ENCODE data around the gene ERCC6L2.

Gene ERCC6L2

DNA sequence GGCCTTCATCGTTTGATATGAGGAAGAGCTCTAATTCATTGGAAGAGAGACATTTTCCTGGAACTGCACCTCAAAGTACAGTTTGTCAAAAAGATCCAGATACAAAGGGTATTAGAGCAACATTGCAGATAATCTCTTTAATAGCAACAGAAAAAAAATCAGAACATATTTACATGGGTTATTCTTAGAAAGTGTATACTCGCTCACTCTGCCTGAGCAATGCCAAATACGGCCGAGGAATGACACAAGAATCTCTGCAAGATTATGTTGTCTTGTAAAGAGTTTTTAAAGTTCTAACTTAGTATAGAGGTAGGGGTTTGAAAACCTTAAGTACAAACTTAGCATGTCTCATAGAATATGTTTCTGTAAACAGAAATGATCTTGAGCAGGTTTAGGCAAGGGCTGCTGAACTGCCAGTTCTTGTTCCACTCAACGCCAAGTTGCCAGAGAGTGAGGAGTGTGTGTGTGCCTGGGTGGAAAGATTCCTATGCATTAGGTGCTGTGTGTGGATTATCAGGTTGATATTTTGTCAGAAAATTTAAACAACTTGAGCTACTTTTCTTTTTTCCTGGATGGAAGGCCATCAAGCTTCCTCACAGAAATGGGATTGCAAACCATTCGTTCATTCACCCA lies 41.8 kb upstream of the ERCC6L2 start:
- no peak overlapping the region for H3K4me3 ChIP-seq (ENCODE audit: low read depth, low read length)
- no peak for DNase-seq (ENCODE audit: low read depth)
- TF ChIP-seq, protein P1, sequence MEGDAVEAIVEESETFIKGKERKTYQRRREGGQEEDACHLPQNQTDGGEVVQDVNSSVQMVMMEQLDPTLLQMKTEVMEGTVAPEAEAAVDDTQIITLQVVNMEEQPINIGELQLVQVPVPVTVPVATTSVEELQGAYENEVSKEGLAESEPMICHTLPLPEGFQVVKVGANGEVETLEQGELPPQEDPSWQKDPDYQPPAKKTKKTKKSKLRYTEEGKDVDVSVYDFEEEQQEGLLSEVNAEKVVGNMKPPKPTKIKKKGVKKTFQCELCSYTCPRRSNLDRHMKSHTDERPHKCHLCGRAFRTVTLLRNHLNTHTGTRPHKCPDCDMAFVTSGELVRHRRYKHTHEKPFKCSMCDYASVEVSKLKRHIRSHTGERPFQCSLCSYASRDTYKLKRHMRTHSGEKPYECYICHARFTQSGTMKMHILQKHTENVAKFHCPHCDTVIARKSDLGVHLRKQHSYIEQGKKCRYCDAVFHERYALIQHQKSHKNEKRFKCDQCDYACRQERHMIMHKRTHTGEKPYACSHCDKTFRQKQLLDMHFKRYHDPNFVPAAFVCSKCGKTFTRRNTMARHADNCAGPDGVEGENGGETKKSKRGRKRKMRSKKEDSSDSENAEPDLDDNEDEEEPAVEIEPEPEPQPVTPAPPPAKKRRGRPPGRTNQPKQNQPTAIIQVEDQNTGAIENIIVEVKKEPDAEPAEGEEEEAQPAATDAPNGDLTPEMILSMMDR (IDR thresholded peaks at IDR 0.05; ENCODE audit: low read depth, low read length): no peak
- TF ChIP-seq MYC (IDR thresholded peaks at IDR 0.05; ENCODE audit: low read depth, low read length): no peak
- TF ChIP-seq, protein P2, sequence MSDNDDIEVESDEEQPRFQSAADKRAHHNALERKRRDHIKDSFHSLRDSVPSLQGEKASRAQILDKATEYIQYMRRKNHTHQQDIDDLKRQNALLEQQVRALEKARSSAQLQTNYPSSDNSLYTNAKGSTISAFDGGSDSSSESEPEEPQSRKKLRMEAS (IDR thresholded peaks at IDR 0.05; ENCODE audit: low read depth, low read length): no peak
- no peak for TF ChIP-seq POLR2A (IDR thresholded peaks at IDR 0.05; ENCODE audit: extremely low read depth, insufficient read length)

DNA sequence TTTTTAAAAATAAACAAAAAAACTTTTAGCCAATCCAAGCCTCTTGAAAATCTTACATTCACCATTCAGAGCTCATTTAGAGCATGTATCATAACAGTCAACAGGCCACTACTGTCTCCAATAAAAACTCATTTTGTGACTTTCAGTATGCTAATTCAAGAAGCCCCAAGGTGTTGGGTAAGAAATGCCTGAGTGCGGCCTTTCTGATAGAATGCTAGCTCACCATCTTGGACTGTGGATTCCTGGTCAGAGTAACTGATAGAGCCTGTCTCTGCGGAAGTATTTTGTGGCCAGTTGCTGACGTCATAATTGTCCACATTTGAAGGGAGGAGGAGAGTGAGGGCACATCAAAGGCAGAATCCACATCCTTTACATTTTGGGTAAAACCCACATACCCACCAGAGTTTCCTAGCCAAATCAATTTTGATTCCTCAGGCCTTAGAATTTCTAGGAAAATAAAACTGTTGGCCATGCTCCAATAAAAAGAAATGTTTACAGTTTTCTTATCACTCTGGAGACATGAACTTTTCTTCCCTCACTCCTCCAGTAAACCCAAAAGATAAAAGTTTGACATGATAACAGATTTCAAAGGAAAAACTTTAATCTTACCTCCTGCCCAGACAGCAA lies 41.1 kb upstream of the ERCC6L2 start:
- no peak overlapping the region for H3K4me3 ChIP-seq (ENCODE audit: low read depth, low read length)
- no peak for DNase-seq (ENCODE audit: low read depth)
- TF ChIP-seq, protein P1 (IDR thresholded peaks at IDR 0.05; ENCODE audit: low read depth, low read length): no peak
- TF ChIP-seq, protein P2 (IDR thresholded peaks at IDR 0.05; ENCODE audit: low read depth, low read length): no peak
- TF ChIP-seq MYC (IDR thresholded peaks at IDR 0.05; ENCODE audit: low read depth, low read length) (no peak), POLR2A (IDR thresholded peaks at IDR 0.05; ENCODE audit: extremely low read depth, insufficient read length) (no peak)

DNA sequence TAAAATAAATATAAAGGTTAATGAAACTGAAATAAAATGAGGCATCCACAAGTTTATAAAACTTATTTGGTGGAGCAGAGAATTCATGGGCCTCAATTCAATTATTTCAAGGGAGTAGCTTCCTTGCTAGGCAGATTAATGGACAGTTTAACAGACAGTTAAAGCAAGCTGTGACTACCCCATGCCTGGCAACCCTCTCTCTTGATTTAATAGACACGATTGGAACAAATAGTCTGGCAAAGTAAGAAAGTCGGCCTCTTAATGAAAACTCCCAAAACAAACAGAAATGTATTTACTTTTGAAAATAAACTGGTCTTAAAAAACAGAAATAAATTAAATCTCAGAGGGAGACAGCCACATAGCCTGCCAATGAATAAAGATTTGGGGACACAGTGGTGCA lies 40.1 kb upstream of the ERCC6L2 start:
- DNase-seq (ENCODE audit: low read depth): no peak
- TF ChIP-seq POLR2A (IDR thresholded peaks at IDR 0.05; ENCODE audit: extremely low read depth, insufficient read length) (no peak), MYC (IDR thresholded peaks at IDR 0.05; ENCODE audit: low read depth, low read length) (no peak)
- TF ChIP-seq, protein P1 (IDR thresholded peaks at IDR 0.05; ENCODE audit: low read depth, low read length): no peak
- TF ChIP-seq, protein P2 (IDR thresholded peaks at IDR 0.05; ENCODE audit: low read depth, low read length): no peak

DNA sequence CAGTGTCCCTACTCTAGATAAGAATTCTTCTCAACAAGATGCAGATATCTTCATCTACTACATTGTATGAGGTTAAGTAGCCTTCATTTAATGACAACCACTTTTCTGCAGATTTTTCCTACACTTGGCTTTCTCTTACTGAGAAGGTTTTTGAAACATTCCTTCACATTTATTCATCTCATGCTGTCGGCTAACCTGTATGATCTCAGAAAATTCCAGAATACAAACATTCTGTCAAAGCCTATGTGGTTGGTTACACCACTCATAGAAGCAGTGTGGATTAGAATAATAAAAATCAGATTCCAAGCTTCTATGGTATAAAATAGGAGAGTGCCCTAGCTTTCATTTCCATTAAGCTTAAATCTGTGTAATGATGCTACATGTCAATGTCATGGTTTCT lies 39.4 kb upstream of the ERCC6L2 start:
- H3K4me3 ChIP-seq (ENCODE audit: low read depth, low read length): no peak overlapping the region
- DNase-seq (ENCODE audit: low read depth): no peak
- TF ChIP-seq, protein P1 (IDR thresholded peaks at IDR 0.05; ENCODE audit: low read depth, low read length): no peak
- TF ChIP-seq POLR2A (IDR thresholded peaks at IDR 0.05; ENCODE audit: extremely low read depth, insufficient read length): no peak
- no peak for TF ChIP-seq MYC (IDR thresholded peaks at IDR 0.05; ENCODE audit: low read depth, low read length)
- TF ChIP-seq, protein P2 (IDR thresholded peaks at IDR 0.05; ENCODE audit: low read depth, low read length): no peak

More for the DNA sequence above, 40.1 kb upstream of the ERCC6L2 start:
- H3K4me3 ChIP-seq (ENCODE audit: low read depth, low read length): no peak overlapping the region

DNA sequence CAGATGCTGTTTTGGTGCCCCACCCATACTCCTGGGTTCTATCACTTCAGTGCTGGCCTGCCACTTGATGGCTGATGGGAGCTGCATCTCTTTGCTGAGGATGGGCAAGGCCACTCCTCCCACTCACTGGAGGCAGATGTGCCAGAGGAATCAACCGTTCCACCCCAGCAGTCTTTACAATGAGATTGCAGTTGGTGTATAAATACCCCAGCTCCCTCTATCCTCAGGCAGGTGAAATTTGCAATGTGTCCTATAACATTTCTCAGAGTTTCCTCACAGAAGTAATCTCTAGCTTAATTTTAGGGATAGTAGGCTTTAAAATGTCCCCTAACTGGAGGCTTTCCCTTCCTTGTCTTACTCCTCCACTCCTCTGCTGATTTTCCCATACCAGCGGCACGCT lies 36.5 kb upstream of the ERCC6L2 start:
- no peak for DNase-seq (ENCODE audit: low read depth)
- TF ChIP-seq, protein P1 (IDR thresholded peaks at IDR 0.05; ENCODE audit: low read depth, low read length): no peak
- TF ChIP-seq MYC (IDR thresholded peaks at IDR 0.05; ENCODE audit: low read depth, low read length): no peak
- TF ChIP-seq, protein P2 (IDR thresholded peaks at IDR 0.05; ENCODE audit: low read depth, low read length): no peak
- TF ChIP-seq POLR2A (IDR thresholded peaks at IDR 0.05; ENCODE audit: extremely low read depth, insufficient read length): no peak
- H3K4me3 ChIP-seq (ENCODE audit: low read depth, low read length): no peak overlapping the region

Data from NB4 (cell line).